GM18870 (cell line): ENCODE measurements around the gene RAB19.
"Not testable (repeated sequence)": the region's sequence is repeated elsewhere in the genome, so short reads cannot be mapped to it uniquely, and the experiment has no call there.

Experiments
- ATAC-seq: cut with Tn5 transposase; IDR thresholded peaks from one replicate; pipeline ENCODE4 v1.9.1; 2021; ENCODE audit warnings: moderate library complexity; ENCODE audit not compliant: unreplicated experiment

Gene RAB19

GRCh38 chr7:140453273-140453672 lies 49.4 kb downstream of the RAB19 start:
- ATAC-seq, result no peak

GRCh38 chr7:140453785-140454656 lies 50.2 kb downstream of the RAB19 start:
- ATAC-seq, result not testable (repeated sequence)

GRCh38 chr7:140454657-140455015 lies 50.8 kb downstream of the RAB19 start:
- no peak for ATAC-seq

- no peak for ATAC-seq
Observed at GRCh38 chr7:140455743-140456142, 51.9 kb downstream of the RAB19 start.

GRCh38 chr7:140456551-140457051 lies 52.7 kb downstream of the RAB19 start:
- no peak for ATAC-seq

GRCh38 chr7:140458201-140458600 lies 54.3 kb downstream of the RAB19 start:
- ATAC-seq, result no peak

- ATAC-seq, result no peak
Observed at GRCh38 chr7:140458916-140459315, 55.1 kb downstream of the RAB19 start.

- no peak for ATAC-seq
Observed at GRCh38 chr7:140463111-140463510, 59.3 kb downstream of the RAB19 start.

GRCh38 chr7:140475747-140476333 lies 72.0 kb downstream of the RAB19 start:
- no peak for ATAC-seq

GRCh38 chr7:140476698-140477261 lies 72.9 kb downstream of the RAB19 start:
- ATAC-seq, result no peak
